Adrenal gland (tissue), 5 donors: ENCODE data around the gene CEBPZOS.

Experiments
- POLR2A ChIP-seq, 2 donors: fragments of 450-650 bp; IDR thresholded peaks; one replicate each; pipeline ENCODE4 v1.6.1; 2017; ENCODE audit warnings: antibody characterized with exemption in 2 of 2, mild to moderate bottlenecking in 2 of 2, moderate library complexity in 1 of 2
- TF ChIP-seq, protein P1 (sequence below), 6 experiments: fragments of 450-650 bp in 4 of 6; fragments of 200-600 bp in 2 of 6; sonication (generic) in 1 of 6; IDR thresholded peaks; 1 replicate in 5 of 6; 2 replicates in 1 of 6; pipeline versions ENCODE4 v1.5.1 to v1.8.0; 2016 to 2021; ENCODE audit warnings: antibody characterized with exemption in 6 of 6, mild to moderate bottlenecking in 2 of 6, moderate library complexity in 1 of 6
- donor health status: DM: no; HTN: no; CAD: no.

DNA sequence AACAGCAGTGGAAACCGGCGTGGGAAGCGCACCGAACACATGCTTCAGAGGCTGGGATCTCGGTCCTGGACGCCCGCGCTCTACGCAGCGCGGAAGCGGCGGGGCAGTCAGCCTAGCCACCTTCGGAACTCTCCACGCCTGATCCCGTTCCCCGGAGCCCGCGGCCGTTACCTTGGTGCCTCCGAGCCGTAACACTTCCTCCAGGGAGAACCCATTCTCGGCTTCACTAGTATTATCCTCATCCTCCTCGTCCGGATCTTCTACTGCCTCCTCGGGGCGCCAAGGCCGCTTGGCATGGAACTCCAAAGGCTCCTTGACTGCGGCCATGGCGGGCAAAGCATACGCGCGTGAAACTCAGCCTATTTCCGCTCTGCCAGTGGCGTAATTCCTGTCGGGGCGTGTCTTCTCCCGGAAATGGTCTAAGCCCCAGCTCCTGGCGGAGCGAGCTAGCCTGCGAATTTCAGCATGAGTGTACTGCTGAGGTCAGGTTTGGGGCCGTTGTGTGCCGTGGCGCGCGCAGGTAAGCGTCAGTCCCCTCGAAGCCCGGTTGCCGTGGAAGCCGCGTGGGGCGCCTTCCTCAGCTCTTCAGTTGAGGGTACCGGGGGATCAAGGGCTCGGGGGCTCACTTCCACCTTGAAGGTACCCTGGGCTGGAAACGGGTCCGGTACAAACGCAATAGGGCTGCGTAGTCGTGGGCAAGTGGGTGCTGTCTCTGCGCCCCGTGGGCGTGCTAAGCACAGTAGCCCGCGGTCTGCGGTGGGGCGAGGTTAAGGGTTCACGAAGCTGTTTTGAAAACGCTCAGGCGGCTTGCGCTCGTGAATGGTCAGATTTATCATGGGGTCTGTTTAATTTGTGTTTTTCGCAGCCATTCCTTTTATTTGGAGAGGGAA lies 35.2 kb downstream of the CEBPZOS start, which contains the start of the genes CEBPZ and NDUFAF7:
- peak; percentile 79 to 94 for TF ChIP-seq POLR2A (IDR thresholded peaks at IDR 0.05)
- TF ChIP-seq, protein P1, sequence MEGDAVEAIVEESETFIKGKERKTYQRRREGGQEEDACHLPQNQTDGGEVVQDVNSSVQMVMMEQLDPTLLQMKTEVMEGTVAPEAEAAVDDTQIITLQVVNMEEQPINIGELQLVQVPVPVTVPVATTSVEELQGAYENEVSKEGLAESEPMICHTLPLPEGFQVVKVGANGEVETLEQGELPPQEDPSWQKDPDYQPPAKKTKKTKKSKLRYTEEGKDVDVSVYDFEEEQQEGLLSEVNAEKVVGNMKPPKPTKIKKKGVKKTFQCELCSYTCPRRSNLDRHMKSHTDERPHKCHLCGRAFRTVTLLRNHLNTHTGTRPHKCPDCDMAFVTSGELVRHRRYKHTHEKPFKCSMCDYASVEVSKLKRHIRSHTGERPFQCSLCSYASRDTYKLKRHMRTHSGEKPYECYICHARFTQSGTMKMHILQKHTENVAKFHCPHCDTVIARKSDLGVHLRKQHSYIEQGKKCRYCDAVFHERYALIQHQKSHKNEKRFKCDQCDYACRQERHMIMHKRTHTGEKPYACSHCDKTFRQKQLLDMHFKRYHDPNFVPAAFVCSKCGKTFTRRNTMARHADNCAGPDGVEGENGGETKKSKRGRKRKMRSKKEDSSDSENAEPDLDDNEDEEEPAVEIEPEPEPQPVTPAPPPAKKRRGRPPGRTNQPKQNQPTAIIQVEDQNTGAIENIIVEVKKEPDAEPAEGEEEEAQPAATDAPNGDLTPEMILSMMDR (IDR thresholded peaks at IDR 0.05) = no peak
